NOMO-1 treated with dmso at 0.1 percent for 144 hours (cell line): ENCODE data around the gene GPR179.

ENCODE experiments used
- DNase-seq: peaks from one replicate; lab custom pipeline; 2025; ENCODE audit not compliant: unreplicated experiment; lab: John Stamatoyannopoulos, UW

Gene GPR179

GRCh38 chr17:38342886-38343607 lies 709 bp downstream of the GPR179 start:
- DNase-seq: no peak

GRCh38 chr17:38341035-38341721 lies 2.6 kb downstream of the GPR179 start:
- DNase-seq: no peak

GRCh38 chr17:38339891-38340290 lies 3.9 kb downstream of the GPR179 start:
- no peak for DNase-seq

- no peak for DNase-seq
These were observed 5.2 kb downstream of the GPR179 start for GRCh38 chr17:38338535-38338934.

- DNase-seq: no peak
These were observed 5.7 kb downstream of the GPR179 start for GRCh38 chr17:38338053-38338452.

GRCh38 chr17:38336838-38337237 lies 6.9 kb downstream of the GPR179 start:
- DNase-seq: no peak

GRCh38 chr17:38334480-38335364 lies 9.0 kb downstream of the GPR179 start:
- DNase-seq: no peak

- no peak for DNase-seq
These were observed 10.0 kb downstream of the GPR179 start for GRCh38 chr17:38333635-38334295.

- DNase-seq: no peak
These were observed 11.0 kb downstream of the GPR179 start for GRCh38 chr17:38332735-38333134.

- no peak for DNase-seq
These were observed 12.8 kb downstream of the GPR179 start for GRCh38 chr17:38330941-38331411.

GRCh38 chr17:38329808-38330730 lies 13.7 kb downstream of the GPR179 start:
- no peak for DNase-seq

- DNase-seq: no peak
These were observed 14.5 kb downstream of the GPR179 start for GRCh38 chr17:38329284-38329683.

- DNase-seq: no peak
These were observed 15.1 kb downstream of the GPR179 start for GRCh38 chr17:38328620-38329019.

- no peak for DNase-seq
These were observed 15.8 kb downstream of the GPR179 start for GRCh38 chr17:38327936-38328335.

- no peak for DNase-seq
These were observed 16.6 kb downstream of the GPR179 start for GRCh38 chr17:38326996-38327792.

- DNase-seq: no peak
These were observed 18.4 kb downstream of the GPR179 start for GRCh38 chr17:38325221-38325851.

- no peak for DNase-seq
These were observed 19.0 kb downstream of the GPR179 start for GRCh38 chr17:38324772-38325171.

GRCh38 chr17:38324141-38324697 lies 19.5 kb downstream of the GPR179 start:
- no peak for DNase-seq
